HCT116 (cell line): Measurements from ENCODE around the gene SELENOW. TPM values are rescaled to one million over a fixed set of nuclear protein-coding genes. Genes with fewer than 3 reads are reported as not detected.

Source experiments
- ATAC-seq: fragments of 200-7000 bp; cut with Tn5 transposase; 2 replicates; pipeline ENCODE4 v1.9.1; 2020; ENCODE audit warnings: mild to moderate bottlenecking, moderate library complexity
- BruUV-seq: library from RNA; stranded (reverse); fragments of 400-500 nt; replicated peaks from 2 replicates; lab custom pipeline; 2021; lab: Mats Ljungman, UMichigan
- CTCF ChIA-PET: fragments of 300-600 bp; sonication (Branson Sonifier 250); formaldehyde crosslinking; loops from one replicate; lab custom pipeline; 2021; ENCODE audit warnings: antibody characterized with exemption; lab: Charles Lee
- POLR2A ChIA-PET: fragments of 300-600, 350-600 bp; sonication (Branson Sonifier 250); formaldehyde crosslinking; loops from one replicate; lab custom pipeline; 2021; ENCODE audit warnings: antibody characterized with exemption; lab: Charles Lee
- RAD21 ChIA-PET, 2 experiments: fragments of 300-600 bp; sonication (Branson Sonifier 250); formaldehyde crosslinking; loops; one replicate each; lab custom pipeline; 2023; ENCODE audit warnings: low total read pairs in 2 of 2; ENCODE audit not compliant: uncharacterized antibody in 2 of 2, unreplicated experiment in 2 of 2, low non-redundant PET in 1 of 2; lab: Charles Lee
- DNase-seq: peaks from one replicate; pipeline ENCODE4 v3.0.0-alpha.2; 2010; ENCODE audit warnings: low read depth, low spot score
- H2AFZ ChIP-seq: fragments of 200-600 bp; shearing (Covaris generic), sonication (generic); 2 replicates; pipeline ENCODE4 v1.6.1; 2017; ENCODE audit warnings: low read depth, mixed run types, mixed read lengths, antibody characterized with exemption, low read length; ENCODE audit not compliant: poor library complexity, severe bottlenecking
- H3K27ac ChIP-seq: 2 replicates; pipeline ENCODE4 v1.5.1; 2012; ENCODE audit warnings: low read depth, low read length
- H3K27me3 ChIP-seq: fragments of 200-600 bp; sonication (generic); 2 replicates; pipeline ENCODE4 v1.6.1; 2016; ENCODE audit warnings: mixed run types, low read length, mixed read lengths; ENCODE audit not compliant: insufficient read depth
- H3K36me3 ChIP-seq, 2 experiments: fragments of 200-500 bp in 1 of 2; fragments of 200-600 bp in 1 of 2; sonication (Bioruptor generic) in 1 of 2; sonication (generic) in 1 of 2; 2 replicates each; pipeline versions ENCODE4 v1.5.1 to v1.6.1; 2014 to 2016; ENCODE audit warnings: low read length in 2 of 2, inconsistent platforms in 1 of 2, mixed read lengths in 1 of 2, mixed run types in 1 of 2; ENCODE audit not compliant: insufficient read depth in 2 of 2, control insufficient read depth in 1 of 2
- H3K4me1 ChIP-seq, 2 experiments: fragments of 200-600 bp in 1 of 2; sonication (generic) in 1 of 2; 2 replicates each; pipeline versions ENCODE4 v1.5.1 to v1.6.1; 2012 to 2017; ENCODE audit warnings: low read length in 2 of 2, inconsistent platforms in 1 of 2, mild to moderate bottlenecking in 1 of 2, mixed read lengths in 1 of 2, mixed run types in 1 of 2, moderate library complexity in 1 of 2; ENCODE audit not compliant: insufficient read depth in 2 of 2, control insufficient read depth in 1 of 2
- H3K4me2 ChIP-seq: fragments of 200-600 bp; sonication (generic); 2 replicates; pipeline ENCODE4 v1.6.1; 2017; ENCODE audit warnings: mixed run types, low read length, mixed read lengths
- H3K4me3 ChIP-seq, 2 experiments: fragments of 200-600 bp in 1 of 2; sonication (generic) in 1 of 2; replicated peaks in 1 of 2; 2 replicates each; pipeline ENCODE4 v1.5.1; 2011 to 2016; ENCODE audit warnings: low read length in 2 of 2, control low read depth in 1 of 2, low read depth in 1 of 2, mild to moderate bottlenecking in 1 of 2, mixed read lengths in 1 of 2, mixed run types in 1 of 2
- H3K79me2 ChIP-seq: fragments of 200-600 bp; sonication (generic); 2 replicates; pipeline ENCODE4 v1.6.1; 2017; ENCODE audit warnings: mild to moderate bottlenecking, mixed run types, low read length, moderate library complexity, mixed read lengths; ENCODE audit not compliant: insufficient read depth
- H3K9ac ChIP-seq: fragments of 200-600 bp; sonication (generic); 2 replicates; pipeline ENCODE4 v1.6.1; 2016; ENCODE audit warnings: low read length, mixed read lengths
- H3K9me2 ChIP-seq: fragments of 200-600 bp; sonication (generic), shearing (Covaris generic); 2 replicates; pipeline ENCODE4 v1.6.1; 2017; ENCODE audit warnings: mixed run types, mild to moderate bottlenecking, moderate library complexity; ENCODE audit not compliant: insufficient read depth
- H3K9me3 ChIP-seq, 2 experiments: fragments of 200-500 bp in 1 of 2; fragments of 200-600 bp in 1 of 2; sonication (Bioruptor generic) in 1 of 2; sonication (generic) in 1 of 2; 2 replicates each; pipeline ENCODE4 v1.6.1; 2014 to 2017; ENCODE audit warnings: low read length in 2 of 2, mixed read lengths in 2 of 2, inconsistent platforms in 1 of 2, low read depth in 1 of 2, mild to moderate bottlenecking in 1 of 2, mixed run types in 1 of 2, moderate library complexity in 1 of 2; ENCODE audit not compliant: control insufficient read depth in 1 of 2, insufficient read depth in 1 of 2
- H4K20me1 ChIP-seq: fragments of 200-600 bp; sonication (generic), shearing (Covaris generic); 2 replicates; pipeline ENCODE4 v1.6.1; 2017; ENCODE audit warnings: mixed run types, mild to moderate bottlenecking, moderate library complexity; ENCODE audit not compliant: insufficient read depth
- EGR1 ChIP-seq: IDR thresholded peaks from 2 replicates; pipeline ENCODE4 v1.6.1; 2012; ENCODE audit warnings: low read depth
- ELF1 ChIP-seq: IDR thresholded peaks from 2 replicates; pipeline ENCODE4 v1.6.1; 2012; ENCODE audit warnings: low read depth, borderline replicate concordance
- EZH2 ChIP-seq: fragments of 200-600 bp; sonication (generic); IDR thresholded peaks from 2 replicates; pipeline ENCODE4 v1.6.1; 2017; ENCODE audit warnings: antibody characterized with exemption, mixed run types
- EZH2phosphoT487 ChIP-seq: fragments of 200-600 bp; IDR thresholded peaks from 2 replicates; pipeline ENCODE4 v1.6.1; 2018; ENCODE audit warnings: antibody characterized with exemption, borderline replicate concordance
- FOSL1 ChIP-seq: IDR thresholded peaks from 2 replicates; pipeline ENCODE4 v1.6.1; 2012; ENCODE audit warnings: low read depth
- JUND ChIP-seq: IDR thresholded peaks from 2 replicates; pipeline ENCODE4 v1.6.1; 2012
- MAX ChIP-seq: IDR thresholded peaks from 2 replicates; pipeline ENCODE4 v1.6.1; 2012
- POLR2AphosphoS5 ChIP-seq: IDR thresholded peaks from 2 replicates; pipeline ENCODE4 v1.6.1; 2011; ENCODE audit warnings: mild to moderate bottlenecking, low read depth, low read length, moderate library complexity
- RAD21 ChIP-seq: IDR thresholded peaks from 2 replicates; pipeline ENCODE4 v1.6.1; 2012; ENCODE audit warnings: low read depth, mild to moderate bottlenecking
- SRF ChIP-seq: IDR thresholded peaks from 2 replicates; pipeline ENCODE4 v1.6.1; 2012; ENCODE audit warnings: low read depth
- TCF7L2 ChIP-seq: IDR thresholded peaks from 2 replicates; pipeline ENCODE4 v1.7.0; 2011; ENCODE audit warnings: borderline replicate concordance, inconsistent platforms; ENCODE audit not compliant: insufficient read depth, insufficient read length; ENCODE audit errors: extremely low read depth
- YY1 ChIP-seq: IDR thresholded peaks from 2 replicates; pipeline ENCODE4 v1.6.1; 2011; ENCODE audit warnings: low read length, low read depth, moderate library complexity, mild to moderate bottlenecking; ENCODE audit not compliant: insufficient replicate concordance; ENCODE audit errors: extremely low read depth
- ZFX ChIP-seq: fragments of 450-650 bp; IDR thresholded peaks from 2 replicates; pipeline ENCODE4 v1.6.1; 2017
- ZNF274 ChIP-seq: fragments of 200-500 bp; sonication (Bioruptor generic); IDR thresholded peaks from 2 replicates; pipeline ENCODE4 v1.6.1; 2014; ENCODE audit warnings: mild to moderate bottlenecking, low read depth, low read length, inconsistent platforms
- intact Hi-C: fragments of 100-400 bp; cut with micrococcal nuclease; formaldehyde crosslinking; loops from 2 replicates; pipeline ENCODE4 v1.10.0; 2022
- total RNA-seq: library from RNA; stranded (reverse); gene quantifications from one replicate; pipeline ENCODE4 v1.2.1, GENCODE V29; 2021; ENCODE audit not compliant: unreplicated experiment
- TF ChIP-seq, protein P1 (sequence below): IDR thresholded peaks from 2 replicates; pipeline ENCODE4 v1.6.1; 2012
- TF ChIP-seq, protein P2 (sequence below): IDR thresholded peaks from 2 replicates; pipeline ENCODE4 v1.6.1; 2012; ENCODE audit warnings: low read depth

Gene SELENOW
- total RNA-seq, 1 experiment from 2014 or later, result 181 TPM

GRCh38 chr19:47798904-47799266, 20.4 kb downstream of the SELENOW start:
- POLR2A ChIA-PET, result interaction anchor here (0.6 kb wide), 1 partner anchor 489 kb away, joined by 3 read pairs; no protein-coding TSS in a partner anchor
- CTCF ChIA-PET, result interaction anchor here (2.1 kb wide), 1 partner anchor 9 kb away, joined by 8 read pairs; no protein-coding TSS in a partner anchor
- Histone ChIP-seq H3K9ac (no peak overlapping the region), H3K36me3 (no peaks in the 10 kb centered on the region), H3K4me1 (no peaks in the 10 kb centered on the region; a peak in 3 of 4 replicates), H2AFZ (no peak overlapping the region), H3K79me2 (no peaks in the 10 kb centered on the region), H3K9me2 (no peaks in the 10 kb centered on the region), H3K27me3 (no peaks in the 10 kb centered on the region), H3K4me3 (no peak overlapping the region), H3K9me3 (no peaks in the 10 kb centered on the region), H4K20me1 (no peaks in the 10 kb centered on the region), H3K4me2 (no peak overlapping the region), H3K27ac (no peak overlapping the region)
- DNase-seq, result no peak
- intact Hi-C loops, result no loop called here
- TF ChIP-seq TCF7L2 (no peak), RAD21 (no peak), EZH2 (no peak)
- TF ChIP-seq, protein P1, sequence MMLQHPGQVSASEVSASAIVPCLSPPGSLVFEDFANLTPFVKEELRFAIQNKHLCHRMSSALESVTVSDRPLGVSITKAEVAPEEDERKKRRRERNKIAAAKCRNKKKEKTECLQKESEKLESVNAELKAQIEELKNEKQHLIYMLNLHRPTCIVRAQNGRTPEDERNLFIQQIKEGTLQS, result no peak
- TF ChIP-seq, protein P2, sequence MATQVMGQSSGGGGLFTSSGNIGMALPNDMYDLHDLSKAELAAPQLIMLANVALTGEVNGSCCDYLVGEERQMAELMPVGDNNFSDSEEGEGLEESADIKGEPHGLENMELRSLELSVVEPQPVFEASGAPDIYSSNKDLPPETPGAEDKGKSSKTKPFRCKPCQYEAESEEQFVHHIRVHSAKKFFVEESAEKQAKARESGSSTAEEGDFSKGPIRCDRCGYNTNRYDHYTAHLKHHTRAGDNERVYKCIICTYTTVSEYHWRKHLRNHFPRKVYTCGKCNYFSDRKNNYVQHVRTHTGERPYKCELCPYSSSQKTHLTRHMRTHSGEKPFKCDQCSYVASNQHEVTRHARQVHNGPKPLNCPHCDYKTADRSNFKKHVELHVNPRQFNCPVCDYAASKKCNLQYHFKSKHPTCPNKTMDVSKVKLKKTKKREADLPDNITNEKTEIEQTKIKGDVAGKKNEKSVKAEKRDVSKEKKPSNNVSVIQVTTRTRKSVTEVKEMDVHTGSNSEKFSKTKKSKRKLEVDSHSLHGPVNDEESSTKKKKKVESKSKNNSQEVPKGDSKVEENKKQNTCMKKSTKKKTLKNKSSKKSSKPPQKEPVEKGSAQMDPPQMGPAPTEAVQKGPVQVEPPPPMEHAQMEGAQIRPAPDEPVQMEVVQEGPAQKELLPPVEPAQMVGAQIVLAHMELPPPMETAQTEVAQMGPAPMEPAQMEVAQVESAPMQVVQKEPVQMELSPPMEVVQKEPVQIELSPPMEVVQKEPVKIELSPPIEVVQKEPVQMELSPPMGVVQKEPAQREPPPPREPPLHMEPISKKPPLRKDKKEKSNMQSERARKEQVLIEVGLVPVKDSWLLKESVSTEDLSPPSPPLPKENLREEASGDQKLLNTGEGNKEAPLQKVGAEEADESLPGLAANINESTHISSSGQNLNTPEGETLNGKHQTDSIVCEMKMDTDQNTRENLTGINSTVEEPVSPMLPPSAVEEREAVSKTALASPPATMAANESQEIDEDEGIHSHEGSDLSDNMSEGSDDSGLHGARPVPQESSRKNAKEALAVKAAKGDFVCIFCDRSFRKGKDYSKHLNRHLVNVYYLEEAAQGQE, result no peak
- RAD21 ChIA-PET, result no interaction called here
- no TSS peak for BruUV-seq
- no peak for ATAC-seq

DNA sequence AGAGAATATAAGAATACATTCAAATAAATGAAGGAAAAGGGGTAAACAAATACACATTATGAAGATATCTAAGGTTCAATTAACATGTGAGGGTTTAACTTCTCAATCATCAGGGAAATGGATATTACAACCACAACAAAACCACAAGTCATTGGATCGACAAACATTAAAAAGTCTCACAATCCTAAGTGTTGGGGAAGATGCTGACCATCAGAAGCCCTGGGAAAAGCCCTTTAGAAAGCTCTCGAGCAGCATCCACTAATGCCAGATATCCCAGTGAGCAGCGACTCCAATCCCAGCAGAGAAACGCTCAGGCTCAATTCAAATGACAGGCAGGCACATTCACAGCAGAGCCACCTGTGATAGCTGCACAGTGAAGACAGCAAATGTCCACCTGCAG, 22.8 kb downstream of the SELENOW start:
- CTCF ChIA-PET, result no interaction called here

More for the DNA sequence above, 22.8 kb downstream of the SELENOW start:
- Histone ChIP-seq H3K4me3 (no peak overlapping the region), H3K79me2 (no peaks in the 10 kb centered on the region), H3K36me3 (no peaks in the 10 kb centered on the region), H3K9ac (no peak overlapping the region), H3K9me3 (no peaks in the 10 kb centered on the region), H4K20me1 (no peaks in the 10 kb centered on the region), H3K4me1 (no peaks in the 10 kb centered on the region; a peak in 3 of 4 replicates), H3K9me2 (no peaks in the 10 kb centered on the region), H3K27ac (no peak overlapping the region), H3K27me3 (no peaks in the 10 kb centered on the region), H3K4me2 (no peak overlapping the region), H2AFZ (no peak overlapping the region)
- ChIA-PET POLR2A (no interaction called here), RAD21 (no interaction called here)
- TF ChIP-seq POLR2AphosphoS5 (no peak), EZH2phosphoT487 (no peak), JUND (no peak), FOSL1 (no peak), ZFX (no peak), MAX (no peak), SRF (no peak), ELF1 (no peak), ZNF274 (no peak), YY1 (no peak), EGR1 (no peak)
- TF ChIP-seq, protein P1, result no peak
- intact Hi-C loops, result no loop called here
- DNase-seq, result no peak
- BruUV-seq, result no TSS peak
- ATAC-seq, result no peak
